HUDEP-2 (cell line): ENCODE measurements around the gene SPECC1L.

Source experiments
- DNase-seq, 76 experiments: peaks; one replicate each; lab custom pipeline; 2025; ENCODE audit not compliant: unreplicated experiment in 76 of 76; lab: John Stamatoyannopoulos, UW

SPECC1L gene

GRCh38 chr22:24435861-24436371, 165.3 kb downstream of the SPECC1L start:
- no peak for DNase-seq

- no peak for DNase-seq
Measured at GRCh38 chr22:24436553-24436952, 165.9 kb downstream of the SPECC1L start.

GRCh38 chr22:24437091-24437490, 166.5 kb downstream of the SPECC1L start:
- no peak for DNase-seq

GRCh38 chr22:24437741-24438328, 167.2 kb downstream of the SPECC1L start:
- no peak for DNase-seq

GRCh38 chr22:24440270-24440717, 169.7 kb downstream of the SPECC1L start:
- DNase-seq: no peak

- DNase-seq: no peak
Measured at GRCh38 chr22:24440718-24441405, 170.2 kb downstream of the SPECC1L start.

- DNase-seq: peak in 11 of 76 experiments; percentile 8 to 28 (median 15)
Measured at GRCh38 chr22:24441406-24442351, 171.0 kb downstream of the SPECC1L start.

- DNase-seq: no peak
Measured at GRCh38 chr22:24442352-24442744, 171.7 kb downstream of the SPECC1L start.

- no peak for DNase-seq
Measured at GRCh38 chr22:24443668-24444067, 173.0 kb downstream of the SPECC1L start.

GRCh38 chr22:24444251-24444650, 173.6 kb downstream of the SPECC1L start:
- DNase-seq: no peak

GRCh38 chr22:24444729-24445466, 174.3 kb downstream of the SPECC1L start:
- no peak for DNase-seq

- peak in 4 of 76 experiments; percentile 11 to 47 (median 20) for DNase-seq
Measured at GRCh38 chr22:24445481-24446259, 175.0 kb downstream of the SPECC1L start.

- DNase-seq: no peak
Measured at GRCh38 chr22:24446260-24446611, 175.6 kb downstream of the SPECC1L start.

- DNase-seq: no peak
Measured at GRCh38 chr22:24450610-24451009, 180.0 kb downstream of the SPECC1L start.

- no peak for DNase-seq
Measured at GRCh38 chr22:24451162-24451561, 180.5 kb downstream of the SPECC1L start.

GRCh38 chr22:24453853-24454252, 183.2 kb downstream of the SPECC1L start:
- DNase-seq: no peak

- DNase-seq: no peak
Measured at GRCh38 chr22:24455039-24455438, 184.4 kb downstream of the SPECC1L start.

- peak in 9 of 76 experiments; percentile 2 to 44 (median 16) for DNase-seq
Measured at GRCh38 chr22:24455751-24456426, 185.3 kb downstream of the SPECC1L start.

- no peak for DNase-seq
Measured at GRCh38 chr22:24457894-24458420, 187.3 kb downstream of the SPECC1L start.
